GM13976 (cell line): Measurements from ENCODE around the gene RIPOR2.

Experiments
- DNase-seq: peaks from one replicate; pipeline ENCODE4 v3.0.0; 2012; ENCODE audit warnings: low spot score
- CTCF ChIP-seq: IDR thresholded peaks from 2 replicates; pipeline ENCODE4 v1.5.1; 2012; ENCODE audit warnings: borderline replicate concordance, mild to moderate bottlenecking; ENCODE audit not compliant: insufficient read depth; ENCODE audit errors: extremely low read depth, missing control alignments, control extremely low read depth
- in situ Hi-C: fragments of 300-500 bp; cut with MboI; formaldehyde crosslinking; loops from one replicate; pipeline ENCODE4 v1.12.0; 2022; ENCODE audit warnings: low sequenced_read_pairs, mixed read lengths, inconsistent platforms; ENCODE audit not compliant: unreplicated experiment

Gene RIPOR2

GRCh38 chr6:24827970-24828369 is 107.8 kb downstream of the RIPOR2 start:
- in situ Hi-C loops, result no loop called here
- TF ChIP-seq CTCF, result no peak
- no peak for DNase-seq

GRCh38 chr6:24827162-24827561 is 108.6 kb downstream of the RIPOR2 start:
- DNase-seq, result no peak
- in situ Hi-C loops, result no loop called here
- no peak for TF ChIP-seq CTCF

- no peak for TF ChIP-seq CTCF
- DNase-seq, result no peak
- in situ Hi-C loops, result no loop called here
Measured at GRCh38 chr6:24825130-24825630, 110.6 kb downstream of the RIPOR2 start.

- no peak for TF ChIP-seq CTCF
- no peak for DNase-seq
- in situ Hi-C loops, result no loop called here
Measured at GRCh38 chr6:24824142-24824938, 111.4 kb downstream of the RIPOR2 start.

GRCh38 chr6:24823185-24823584 is 112.6 kb downstream of the RIPOR2 start:
- no peak for TF ChIP-seq CTCF
- no peak for DNase-seq
- in situ Hi-C loops, result no loop called here

- DNase-seq, result no peak
- TF ChIP-seq CTCF, result no peak
- in situ Hi-C loops, result no loop called here
Measured at GRCh38 chr6:24822696-24823095, 113.1 kb downstream of the RIPOR2 start.
